Endodermal cell (in vitro differentiated cells): ENCODE results near the gene C11orf54. TPM values are rescaled to one million over a fixed set of nuclear protein-coding genes. Genes with fewer than 3 reads are reported as not detected.

Experiments used
- DNase-seq: peaks from one replicate; pipeline ENCODE4 v3.0.0-alpha.2; 2017
- H3K27ac ChIP-seq: 2 replicates; pipeline ENCODE4 v1.5.1; 2013; ENCODE audit warnings: mild to moderate bottlenecking, low read depth, low read length, moderate library complexity
- H3K27me3 ChIP-seq: 2 replicates; pipeline ENCODE4 v1.6.1; 2013; ENCODE audit warnings: mild to moderate bottlenecking, low read length, moderate library complexity; ENCODE audit not compliant: insufficient read depth, control insufficient read depth, poor library complexity, severe bottlenecking
- H3K36me3 ChIP-seq: 2 replicates; pipeline ENCODE4 v1.7.0; 2013; ENCODE audit warnings: mild to moderate bottlenecking, low read length, moderate library complexity; ENCODE audit not compliant: control insufficient read depth, insufficient read depth
- H3K4me1 ChIP-seq: one replicate; pipeline ENCODE4 v1.7.0; 2013; ENCODE audit warnings: low read length; ENCODE audit not compliant: control insufficient read depth, insufficient read depth
- H3K4me3 ChIP-seq: 2 replicates; pipeline ENCODE4 v1.5.1; 2013; ENCODE audit warnings: mild to moderate bottlenecking, low read length, moderate library complexity
- H3K9ac ChIP-seq: 2 replicates; pipeline ENCODE4 v1.6.1; 2013; ENCODE audit warnings: mild to moderate bottlenecking, low read length, moderate library complexity; ENCODE audit not compliant: poor library complexity, severe bottlenecking; ENCODE audit errors: extremely low read depth
- H3K9me3 ChIP-seq: 2 replicates; pipeline ENCODE4 v1.6.1; 2013; ENCODE audit warnings: mild to moderate bottlenecking, low read length, moderate library complexity; ENCODE audit not compliant: control insufficient read depth
- H3K27ac Mint-ChIP-seq: 2 replicates; pipeline ENCODE4 v1.8.0; 2020; ENCODE audit warnings: mixed read lengths
- H3K27me3 Mint-ChIP-seq: 2 replicates; pipeline ENCODE4 v1.8.0; 2021; ENCODE audit warnings: mild to moderate bottlenecking, mixed read lengths; ENCODE audit not compliant: insufficient read depth
- H3K36me3 Mint-ChIP-seq: 2 replicates; pipeline ENCODE4 v1.8.0; 2020; ENCODE audit warnings: low read depth, mixed read lengths
- H3K4me1 Mint-ChIP-seq: 2 replicates; pipeline ENCODE4 v1.8.0; 2020; ENCODE audit warnings: mixed read lengths
- H3K4me3 Mint-ChIP-seq: 2 replicates; pipeline ENCODE4 v1.8.0; 2020; ENCODE audit warnings: mild to moderate bottlenecking, moderate library complexity, mixed read lengths
- H3K9me3 Mint-ChIP-seq: 2 replicates; pipeline ENCODE4 v1.8.0; 2020; ENCODE audit warnings: mild to moderate bottlenecking, mixed read lengths
- WGBS, 2 experiments: methylation state at CpG; one replicate each; pipeline versions ENCODE4 v1.1.5 to v1.1.7; 2013; ENCODE audit warnings: missing lambda C conversion rate in 2 of 2, mixed read lengths in 1 of 2; ENCODE audit not compliant: insufficient coverage in 1 of 2, insufficient read length in 1 of 2; 5-methylcytosine and 5-hydroxymethylcytosine counted together
- total RNA-seq, 2 donors: library from RNA; stranded (reverse); fragmentation: NEBNext Ultra II Directional in 1 of 2; extraction: Animal tissue kit (Norgen Biotek cat#: 25700) in 1 of 2; gene quantifications; 2 replicates in 1 of 2; 3 replicates in 1 of 2; pipeline ENCODE4 v1.2.1, GENCODE V29; 2021
- TF ChIP-seq, protein P1 (sequence below): fragments of 200-600 bp; sonication (generic); conservative IDR thresholded peaks from 2 replicates; pipeline ENCODE4 v1.5.0; 2021; ENCODE audit warnings: antibody characterized with exemption, mild to moderate bottlenecking

Gene C11orf54
- total RNA-seq, 2 donors from 2014 or later, result 18.8 to 33.6 TPM

DNA sequence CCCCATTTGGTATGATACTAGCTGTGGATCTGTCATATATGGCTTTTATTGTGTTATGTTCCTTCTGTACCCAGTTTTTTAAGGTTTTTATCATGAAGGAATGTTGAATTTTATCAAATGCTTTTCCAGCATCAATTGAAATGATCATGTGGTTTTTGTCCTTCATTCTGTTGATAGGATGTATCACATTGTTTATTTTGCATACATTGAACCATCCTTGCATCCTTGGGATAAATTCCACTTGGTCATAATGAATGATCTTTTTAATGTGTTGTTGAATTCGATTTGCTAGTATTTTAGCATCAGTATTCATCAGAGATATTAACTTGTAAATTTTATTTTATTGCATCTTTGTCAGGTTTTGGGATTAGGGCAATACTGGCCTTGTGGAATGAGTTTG is 31.2 kb upstream of the C11orf54 start:
- Mint-ChIP-seq H3K4me3 (no peak overlapping the region), H3K27me3 (no peaks in the 10 kb centered on the region)
- 100% methylated on average over 1 of the region's 1 CpG; no CpG with 5 or more reads in 1 of the 2 experiments for WGBS, 2 experiments

DNA sequence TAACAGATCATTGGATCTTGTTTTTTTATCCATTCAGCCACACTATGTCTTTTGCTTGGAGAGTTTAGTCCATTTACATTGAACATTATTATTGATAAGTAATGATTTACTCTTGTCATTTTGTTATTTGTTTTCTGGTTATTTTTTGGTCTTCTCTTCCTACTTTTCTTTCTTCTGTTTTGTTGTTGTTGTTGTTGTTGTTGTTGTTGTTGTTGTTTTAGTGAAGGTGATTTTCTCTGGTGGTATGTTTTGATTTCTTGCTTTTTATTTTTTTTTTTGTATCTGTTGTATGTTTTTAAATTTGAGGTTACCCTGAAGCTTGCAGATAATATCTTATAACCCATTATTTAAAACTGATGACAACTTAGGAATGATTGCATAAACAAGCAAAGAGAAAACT is 28.8 kb upstream of the C11orf54 start:
- TF ChIP-seq, protein P1, sequence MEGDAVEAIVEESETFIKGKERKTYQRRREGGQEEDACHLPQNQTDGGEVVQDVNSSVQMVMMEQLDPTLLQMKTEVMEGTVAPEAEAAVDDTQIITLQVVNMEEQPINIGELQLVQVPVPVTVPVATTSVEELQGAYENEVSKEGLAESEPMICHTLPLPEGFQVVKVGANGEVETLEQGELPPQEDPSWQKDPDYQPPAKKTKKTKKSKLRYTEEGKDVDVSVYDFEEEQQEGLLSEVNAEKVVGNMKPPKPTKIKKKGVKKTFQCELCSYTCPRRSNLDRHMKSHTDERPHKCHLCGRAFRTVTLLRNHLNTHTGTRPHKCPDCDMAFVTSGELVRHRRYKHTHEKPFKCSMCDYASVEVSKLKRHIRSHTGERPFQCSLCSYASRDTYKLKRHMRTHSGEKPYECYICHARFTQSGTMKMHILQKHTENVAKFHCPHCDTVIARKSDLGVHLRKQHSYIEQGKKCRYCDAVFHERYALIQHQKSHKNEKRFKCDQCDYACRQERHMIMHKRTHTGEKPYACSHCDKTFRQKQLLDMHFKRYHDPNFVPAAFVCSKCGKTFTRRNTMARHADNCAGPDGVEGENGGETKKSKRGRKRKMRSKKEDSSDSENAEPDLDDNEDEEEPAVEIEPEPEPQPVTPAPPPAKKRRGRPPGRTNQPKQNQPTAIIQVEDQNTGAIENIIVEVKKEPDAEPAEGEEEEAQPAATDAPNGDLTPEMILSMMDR, result no peak
- H3K27me3 ChIP-seq, result no peaks in the 10 kb centered on the region
- H3K4me1 Mint-ChIP-seq, result peaks cover 11% of the 10 kb centered on the region
- no peak overlapping the region for H3K4me3 ChIP-seq
- peaks cover 88% of the 10 kb centered on the region for H3K36me3 ChIP-seq
- DNase-seq, result no peak
- H3K27ac ChIP-seq, result no peak overlapping the region
- no peak overlapping the region for H3K4me3 Mint-ChIP-seq
- no peak overlapping the region for H3K27ac Mint-ChIP-seq
- H3K4me1 ChIP-seq, result no peaks in the 10 kb centered on the region
- H3K9ac ChIP-seq, result no peak overlapping the region
- H3K36me3 Mint-ChIP-seq, result peaks cover 86% of the 10 kb centered on the region
- peaks cover 40% of the 10 kb centered on the region for H3K9me3 ChIP-seq
- no peaks in the 10 kb centered on the region for H3K27me3 Mint-ChIP-seq
- H3K9me3 Mint-ChIP-seq, result peaks cover 29% of the 10 kb centered on the region

More for the DNA sequence above, 31.2 kb upstream of the C11orf54 start:
- H3K4me1 Mint-ChIP-seq, result peaks cover 11% of the 10 kb centered on the region
- H3K36me3 Mint-ChIP-seq, result peaks cover 83% of the 10 kb centered on the region
- H3K4me1 ChIP-seq, result no peaks in the 10 kb centered on the region
- peak overlapping the region; percentile 50 for H3K4me3 ChIP-seq
- TF ChIP-seq, protein P1, result no peak
- peaks cover 29% of the 10 kb centered on the region for H3K9me3 Mint-ChIP-seq
- H3K27ac ChIP-seq, result no peak overlapping the region
- H3K36me3 ChIP-seq, result peaks cover 89% of the 10 kb centered on the region
- peaks cover 44% of the 10 kb centered on the region for H3K9me3 ChIP-seq
- H3K27ac Mint-ChIP-seq, result no peak overlapping the region
- DNase-seq, result no peak
- H3K27me3 ChIP-seq, result no peaks in the 10 kb centered on the region
- H3K9ac ChIP-seq, result no peak overlapping the region

DNA sequence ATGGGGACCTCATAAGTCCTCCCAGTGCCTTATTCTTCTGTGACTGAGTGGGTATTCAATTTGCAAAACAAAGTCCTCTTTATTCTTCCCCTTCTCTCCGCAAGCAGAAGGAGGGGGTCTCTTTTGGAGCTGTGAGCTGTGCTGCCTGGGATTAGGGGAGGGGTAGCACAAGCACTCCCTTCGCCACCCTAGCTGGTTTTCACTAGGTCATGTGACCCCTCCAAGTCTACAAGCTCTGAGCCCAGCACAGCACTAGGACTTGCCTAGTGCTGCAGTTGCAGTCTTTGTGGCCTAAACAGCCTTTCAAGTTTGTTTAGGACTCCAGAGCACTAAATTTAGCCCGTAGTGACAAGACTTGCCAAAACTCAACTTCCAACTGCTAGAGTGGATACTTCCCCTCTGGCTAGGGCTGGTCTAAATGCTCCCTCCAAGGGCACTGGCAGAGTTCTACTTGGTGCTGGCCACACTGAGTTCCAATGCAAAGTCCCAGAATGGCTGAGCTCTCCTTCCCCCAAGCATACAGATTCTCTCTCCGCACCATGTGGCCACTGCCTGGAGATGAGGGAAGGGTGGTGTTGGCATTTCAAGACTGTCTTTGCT is 25.6 kb upstream of the C11orf54 start:
- WGBS, 2 experiments, result 83 to 90% methylated on average over 2 to 4 of the region's 4 CpGs
- Mint-ChIP-seq H3K4me3 (no peak overlapping the region), H3K4me1 (peaks cover 11% of the 10 kb centered on the region), H3K27ac (no peak overlapping the region), H3K36me3 (peaks cover 75% of the 10 kb centered on the region), H3K9me3 (peaks cover 4% of the 10 kb centered on the region), H3K27me3 (no peaks in the 10 kb centered on the region)
- H3K4me3 ChIP-seq, result no peak overlapping the region
- no peak overlapping the region for H3K27ac ChIP-seq
- DNase-seq, result no peak
- H3K36me3 ChIP-seq, result peaks cover 80% of the 10 kb centered on the region
- TF ChIP-seq, protein P1, result no peak
- no peaks in the 10 kb centered on the region for H3K27me3 ChIP-seq
- no peaks in the 10 kb centered on the region for H3K4me1 ChIP-seq
- H3K9ac ChIP-seq, result no peak overlapping the region
- peaks cover 10% of the 10 kb centered on the region for H3K9me3 ChIP-seq
